Measurements from ENCODE around the gene EIF3C. TPM values are rescaled to one million over a fixed set of nuclear protein-coding genes. Genes with fewer than 3 reads are reported as not detected.
"Not testable (repeated sequence)": the region's sequence is repeated elsewhere in the genome, so short reads cannot be mapped to it uniquely, and the experiment has no call there.

The EIF3C gene
- total RNA-seq (100 to 1,000 TPM in 8 of 9 donors, 10 to 100 TPM in 1; 99.7 to 575 (median 339) TPM), polyA plus RNA-seq (1,000 to 10,000 TPM in 2 of 3 donors, 100 to 1,000 TPM in 1; 459 to 3,047 (median 2,044) TPM)
- long read RNA-seq, donor 1, transcript EIF3C-201 (21 exons, 3,145 nt): major isoform, 31 of 43 reads
- long read RNA-seq, donor 1, transcript EIF3C-211 (20 exons, 2,986 nt): minor isoform, 5 of 43 reads
- long read RNA-seq, donor 1, partial matches to known transcripts: 5 of 43 reads
- long read RNA-seq, donor 1, other reads (novel, unspliced or antisense): 0 of 43 reads
- long read RNA-seq, donor 2, transcript EIF3C-201 (21 exons, 3,145 nt): major isoform, 34 of 196 reads
- long read RNA-seq, donor 2, partial matches to known transcripts: 159 of 196 reads
- long read RNA-seq, donor 2, other reads (novel, unspliced or antisense): 0 of 196 reads
- long read RNA-seq, donor 3, transcript EIF3C-201 (21 exons, 3,145 nt): major isoform, 24 of 67 reads
- long read RNA-seq, donor 3, partial matches to known transcripts: 35 of 67 reads
- long read RNA-seq, donor 3, other reads (novel, unspliced or antisense): 6 of 67 reads
- long read RNA-seq, donor 4, transcript EIF3C-201 (21 exons, 3,145 nt): major isoform, 119 of 158 reads
- long read RNA-seq, donor 4, partial matches to known transcripts: 29 of 158 reads
- long read RNA-seq, donor 4, other reads (novel, unspliced or antisense): 7 of 158 reads
- long read RNA-seq, donor 5, transcript EIF3C-201 (21 exons, 3,145 nt): major isoform, 861 of 924 reads
- long read RNA-seq, donor 5, transcript EIF3C-211 (20 exons, 2,986 nt): minor isoform, 17 of 924 reads
- long read RNA-seq, donor 5, partial matches to known transcripts: 20 of 924 reads
- long read RNA-seq, donor 5, other reads (novel, unspliced or antisense): 20 of 924 reads
- long read RNA-seq, donor 6, transcript EIF3C-201 (21 exons, 3,145 nt): major isoform, 106 of 153 reads
- long read RNA-seq, donor 6, partial matches to known transcripts: 34 of 153 reads
- long read RNA-seq, donor 6, other reads (novel, unspliced or antisense): 7 of 153 reads
- long read RNA-seq, donor 7, transcript EIF3C-201 (21 exons, 3,145 nt): major isoform, 17 of 28 reads
- long read RNA-seq, donor 7, partial matches to known transcripts: 6 of 28 reads
- long read RNA-seq, donor 7, other reads (novel, unspliced or antisense): 0 of 28 reads
- long read RNA-seq, donor 8, transcript EIF3C-201 (21 exons, 3,145 nt): major isoform, 41 of 62 reads
- long read RNA-seq, donor 8, partial matches to known transcripts: 17 of 62 reads
- long read RNA-seq, donor 8, other reads (novel, unspliced or antisense): 0 of 62 reads
- long read RNA-seq, donor 9, transcript EIF3C-201 (21 exons, 3,145 nt): major isoform, 15 of 19 reads
- long read RNA-seq, donor 9, partial matches to known transcripts: 0 of 19 reads
- long read RNA-seq, donor 9, other reads (novel, unspliced or antisense): 0 of 19 reads
- long read RNA-seq, donor 10, transcript EIF3C-201 (21 exons, 3,145 nt): major isoform, 13 of 23 reads
- long read RNA-seq, donor 10, partial matches to known transcripts: 6 of 23 reads
- long read RNA-seq, donor 10, other reads (novel, unspliced or antisense): 0 of 23 reads

- H3K4me3 ChIP-seq; intact Hi-C loops (cut with DNase I); H3K27ac ChIP-seq; H3K27me3 ChIP-seq; DNase-seq; H3K9me3 ChIP-seq (replicated peaks in 1 of 3); H3K4me1 ChIP-seq (replicated peaks in 1 of 2); H3K36me3 ChIP-seq (replicated peaks in 1 of 2): not testable (repeated sequence)
- no CpG with 5 or more reads among the region's 66 CpGs for WGBS, 4 donors
Observed at GRCh38 chr16:28711220-28712083, at the start of gene EIF3C. Gene EIF3C (plus strand): TSS chr16:28711464. CDS start chr16:28711687, 223 bp downstream.

- intact Hi-C loops (cut with DNase I); DNase-seq; H3K36me3 ChIP-seq (replicated peaks in 1 of 2); H3K4me1 ChIP-seq (replicated peaks in 1 of 2); H3K4me3 ChIP-seq; H3K9me3 ChIP-seq (replicated peaks in 1 of 3); H3K27me3 ChIP-seq; H3K27ac ChIP-seq: not testable (repeated sequence)
- WGBS, 4 donors: 91 to 93% methylated on average over 11 of the region's 25 CpGs; no CpG with 5 or more reads in 2 of the 4 donors
Observed at GRCh38 chr16:28666264-28666663, 45.0 kb upstream of the EIF3C start.

DNA sequence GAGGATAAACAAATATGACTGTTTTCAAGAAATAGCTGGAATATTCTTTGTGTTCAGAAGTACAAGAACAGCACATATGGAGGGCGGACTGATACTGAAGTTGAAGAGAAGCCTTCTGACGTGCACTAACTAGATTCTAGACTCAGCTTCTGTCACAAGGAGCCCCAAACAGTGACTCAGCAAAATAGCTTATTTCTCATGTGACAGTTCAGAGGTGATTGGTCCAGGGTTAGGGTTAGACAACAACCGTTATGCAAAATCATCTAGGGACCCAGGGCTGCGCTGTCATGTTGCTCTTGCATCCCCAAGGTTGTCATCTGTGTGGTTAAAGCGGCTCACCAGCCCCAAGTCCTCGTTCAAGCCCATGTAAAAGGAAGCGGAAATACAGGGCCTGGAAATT lies 43.8 kb upstream of the EIF3C start:
- intact Hi-C loops (cut with DNase I); H3K36me3 ChIP-seq (replicated peaks in 1 of 2): not testable (repeated sequence)

DNA sequence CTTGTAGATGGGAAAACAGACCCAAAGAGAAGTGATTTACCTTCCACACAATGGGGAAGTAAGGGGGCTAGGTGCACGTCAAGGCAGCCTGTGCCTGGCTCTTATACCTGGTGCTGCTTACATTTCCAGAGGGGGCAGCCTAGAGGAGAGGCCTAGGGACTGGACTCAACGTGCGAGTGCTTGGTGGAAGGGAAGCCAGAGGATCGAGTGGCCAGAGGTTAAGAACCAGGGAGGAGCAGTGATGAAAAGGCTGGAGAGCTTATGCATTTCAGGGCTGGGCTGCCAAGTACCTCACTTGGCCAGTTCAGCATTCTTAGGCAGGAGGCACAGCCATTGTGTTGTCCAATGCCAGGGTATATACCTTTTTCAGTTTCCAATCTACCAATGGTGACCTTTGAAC lies 43.1 kb upstream of the EIF3C start:
- H3K27me3 ChIP-seq; H3K27ac ChIP-seq; DNase-seq; H3K4me3 ChIP-seq; H3K36me3 ChIP-seq (replicated peaks in 1 of 2); intact Hi-C loops (cut with DNase I); H3K9me3 ChIP-seq (replicated peaks in 1 of 3); H3K4me1 ChIP-seq (replicated peaks in 1 of 2): not testable (repeated sequence)
- no CpG with 5 or more reads among the region's 4 CpGs for WGBS, 4 donors

More for the DNA sequence above, 43.8 kb upstream of the EIF3C start:
- not testable (repeated sequence) for H3K4me1 ChIP-seq (replicated peaks in 1 of 2); H3K27ac ChIP-seq; H3K9me3 ChIP-seq (replicated peaks in 1 of 3); H3K4me3 ChIP-seq; H3K27me3 ChIP-seq; DNase-seq
- no CpG with 5 or more reads among the region's 7 CpGs for WGBS, 4 donors

GRCh38 chr16:28688327-28688952 lies 22.8 kb upstream of the EIF3C start:
- intact Hi-C loops (cut with DNase I); H3K9me3 ChIP-seq (replicated peaks in 1 of 3); H3K27me3 ChIP-seq; H3K36me3 ChIP-seq (replicated peaks in 1 of 2); DNase-seq; H3K27ac ChIP-seq; H3K4me1 ChIP-seq (replicated peaks in 1 of 2); H3K4me3 ChIP-seq: not testable (repeated sequence)
- 56 to 67% methylated on average over 1 of the region's 10 CpGs; no CpG with 5 or more reads in 2 of the 4 donors for WGBS, 4 donors

- intact Hi-C loops (cut with DNase I); H3K36me3 ChIP-seq (replicated peaks in 1 of 2); DNase-seq; H3K9me3 ChIP-seq (replicated peaks in 1 of 3); H3K27ac ChIP-seq; H3K4me1 ChIP-seq (replicated peaks in 1 of 2); H3K4me3 ChIP-seq; H3K27me3 ChIP-seq: not testable (repeated sequence)
- WGBS, 4 donors: 80 to 90% methylated on average over 1 to 2 of the region's 13 CpGs; no CpG with 5 or more reads in 2 of the 4 donors
Observed at GRCh38 chr16:28689425-28689824, 21.8 kb upstream of the EIF3C start.

- DNase-seq; H3K27ac ChIP-seq; H3K9me3 ChIP-seq (replicated peaks in 1 of 3); intact Hi-C loops (cut with DNase I); H3K36me3 ChIP-seq (replicated peaks in 1 of 2); H3K27me3 ChIP-seq; H3K4me1 ChIP-seq (replicated peaks in 1 of 2); H3K4me3 ChIP-seq: not testable (repeated sequence)
- 72 to 85% (median 84%) methylated on average over 2 to 3 of the region's 4 CpGs; no CpG with 5 or more reads in 1 of the 4 donors for WGBS, 4 donors
Observed at GRCh38 chr16:28691722-28692121, 19.5 kb upstream of the EIF3C start.

- H3K4me1 ChIP-seq (replicated peaks in 1 of 2); H3K27ac ChIP-seq; H3K4me3 ChIP-seq; H3K36me3 ChIP-seq (replicated peaks in 1 of 2); H3K27me3 ChIP-seq; intact Hi-C loops (cut with DNase I); DNase-seq; H3K9me3 ChIP-seq (replicated peaks in 1 of 3): not testable (repeated sequence)
- no CpG with 5 or more reads among the region's 11 CpGs for WGBS, 4 donors
Observed at GRCh38 chr16:28693257-28693950, 17.9 kb upstream of the EIF3C start.
